ENCODE results near the gene ARID3C. TPM values are rescaled to one million over a fixed set of nuclear protein-coding genes. Genes with fewer than 3 reads are reported as not detected.

Gene ARID3C
- total and polyA plus RNA-seq, 2 donors (not counting 3 experiments of a cell fraction or from before 2014, with no cell fraction given) = not detected

DNA sequence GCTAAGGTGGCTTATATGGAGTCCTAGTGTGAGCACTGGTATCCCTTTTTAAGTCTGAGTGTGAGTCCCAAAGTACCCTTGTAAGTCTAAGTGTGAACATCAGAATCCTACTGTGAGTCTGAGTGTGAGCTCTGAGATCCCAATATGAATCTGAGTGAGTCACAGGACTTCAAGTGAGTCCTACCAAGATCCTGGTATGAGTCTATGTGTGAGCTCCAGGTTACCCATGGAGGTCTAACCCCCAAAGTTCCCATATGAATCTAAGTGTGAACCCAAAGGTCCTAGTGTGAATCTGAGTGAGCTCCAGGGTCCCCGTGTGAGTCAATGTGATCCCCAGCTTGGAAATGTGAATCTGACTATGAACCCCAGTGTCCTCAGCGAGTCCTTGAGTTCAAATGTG, 41.6 kb downstream of the ARID3C start:
- FAIRE-seq = no peak
- Histone ChIP-seq H3K4me1 (ENCODE audit: control insufficient read depth, extremely low read depth, insufficient read depth, low read length) (no peaks in the 10 kb centered on the region), H3K27me3 (ENCODE audit: control insufficient read depth in 2 of 2, insufficient read depth in 2 of 2, low read length in 2 of 2) (peaks cover 77 to 83% of the 10 kb centered on the region in 2 experiments), H4K20me1 (replicated peaks; ENCODE audit: control insufficient read depth, extremely low read depth, insufficient read depth, low read length) (no peaks in the 10 kb centered on the region), H3K9me1 (replicated peaks; ENCODE audit: control insufficient read depth, extremely low read depth, insufficient read depth, low read length) (no peaks in the 10 kb centered on the region), H3K36me3 (ENCODE audit: control insufficient read depth in 2 of 2, extremely low read depth in 1 of 2, insufficient read depth in 2 of 2, low read length in 2 of 2) (no peaks in the 10 kb centered on the region), H3K79me2 (ENCODE audit: control insufficient read depth, insufficient read depth, low read length) (no peaks in the 10 kb centered on the region), H3K9ac (replicated peaks; ENCODE audit: extremely low read depth, insufficient read depth, low read length) (no peak overlapping the region), H3K27ac (ENCODE audit: insufficient read depth, low read depth, low read length) (no peak overlapping the region), H3K4me3 (replicated peaks in 1 of 3; ENCODE audit: insufficient read depth in 1 of 3, low read depth in 1 of 3, low read length in 3 of 3) (no peak overlapping the region), H3K4me2 (ENCODE audit: insufficient read depth, low read length) (no peak overlapping the region), H2AFZ (ENCODE audit: low read depth, low read length) (no peak overlapping the region), H3K9me3 (replicated peaks; ENCODE audit: control insufficient read depth, insufficient read depth, low read length) (no peaks in the 10 kb centered on the region)
- BruUV-seq (replicated peaks) = no TSS peak
- CTCF ChIA-PET = interaction anchor here (1.5 to 2.5 kb wide), 4 partner anchors 16 to 183 kb away, joined by 4 to 18 read pairs (median 8); no protein-coding TSS in a partner anchor
- TF ChIP-seq CTCF (IDR thresholded peaks at IDR 0.05; ENCODE audit: extremely low read depth in 1 of 2, insufficient read depth in 1 of 2, low read depth in 1 of 2, low read length in 2 of 2) (no peak), POLR2AphosphoS5 (IDR thresholded peaks at IDR 0.05; ENCODE audit: insufficient read depth, low read depth, low read length) (no peak), EZH2 (IDR thresholded peaks at IDR 0.05; ENCODE audit: borderline replicate concordance, low read depth, low read length, severe bottlenecking) (no peak), JUN (IDR thresholded peaks at IDR 0.05; ENCODE audit: borderline replicate concordance, insufficient read depth, insufficient read length, low read depth) (no peak), GATA2 (IDR thresholded peaks at IDR 0.05; ENCODE audit: insufficient read depth, insufficient read length, low read depth, low read length) (no peak), MAX (IDR thresholded peaks at IDR 0.05; ENCODE audit: insufficient read depth, insufficient read length) (no peak), FOS (IDR thresholded peaks at IDR 0.05; ENCODE audit: borderline replicate concordance, insufficient read depth, low read length) (no peak), MYC (IDR thresholded peaks at IDR 0.05; ENCODE audit: low read depth, low read length) (no peak), POLR2A (IDR thresholded peaks at IDR 0.05; ENCODE audit: low read depth, low read length) (no peak)
- dilution Hi-C loops (cut with MboI; ENCODE audit: extremely low pct_ligation_motif_present, low sequenced_read_pairs) (no loop called here), intact Hi-C loops (cut with micrococcal nuclease) (no loop called here)
- POLR2A ChIA-PET = no interaction called here
- no peak for DNase-seq (ENCODE audit: low read depth, low spot score)

Data from endothelial cell of umbilical vein (primary cell).